Measurements from ENCODE around the gene FLII. TPM values are rescaled to one million over a fixed set of nuclear protein-coding genes. Genes with fewer than 3 reads are reported as not detected.

Gene FLII
- total and polyA plus RNA-seq, 2 of the 13 experiments (the other 11 are each of a cell fraction or from before 2014, with no cell fraction given), result 130 to 303 TPM

DNA sequence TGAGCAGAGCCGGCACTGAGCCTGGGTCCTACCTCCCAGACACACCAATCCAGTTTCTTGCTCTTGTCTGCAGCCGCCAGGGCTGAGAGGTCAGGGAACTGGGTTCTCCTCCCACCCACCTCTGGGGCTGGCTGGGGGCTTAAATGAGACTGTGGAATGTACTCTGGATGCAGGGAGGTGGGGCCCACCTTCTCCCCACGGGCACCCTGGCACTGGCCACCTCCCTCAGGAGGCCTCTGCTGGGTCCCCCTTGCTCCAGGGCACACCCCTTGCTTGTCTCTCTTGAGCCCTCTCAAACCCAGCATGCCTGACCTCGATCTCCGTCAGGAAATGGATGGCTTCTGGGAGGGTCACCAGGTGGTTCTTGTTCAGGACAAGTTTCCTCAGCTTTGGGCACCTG lies 6.4 kb downstream of the FLII start:
- CTCF ChIA-PET (ENCODE audit: low intra/inter-chr PET ratio, low total read pairs), result no interaction called here
- WGBS (ENCODE audit: low lambda C conversion rate), result 93% methylated on average over 2 of the region's 5 CpGs
- Histone ChIP-seq H3K27ac (ENCODE audit: extremely low read length, insufficient read depth, low read length) (no peak overlapping the region), H3K4me2 (ENCODE audit: low read depth, low read length) (no peak overlapping the region), H3K27me3 (ENCODE audit: control insufficient read depth in 1 of 2, insufficient read depth in 2 of 2, low read length in 2 of 2) (no peaks in the 10 kb centered on the region), H3K36me3 (replicated peaks in 1 of 2; ENCODE audit: control insufficient read depth in 1 of 2, insufficient read depth in 2 of 2, low read length in 2 of 2) (peaks cover 35 to 80% of the 10 kb centered on the region in 2 experiments; a peak in 4 of 5 replicates), H3K79me2 (ENCODE audit: insufficient read depth, low read length) (peaks cover 12% of the 10 kb centered on the region), H3K9me3 (ENCODE audit: low read length) (no peaks in the 10 kb centered on the region), H3K4me1 (ENCODE audit: insufficient read depth, low read length) (peaks cover 11% of the 10 kb centered on the region), H3K9ac (ENCODE audit: insufficient read depth, low read depth, low read length) (no peak overlapping the region), H4K20me1 (ENCODE audit: insufficient read depth, low read length) (peaks cover 8% of the 10 kb centered on the region; the same call in 1 of the 2 replicates), H2AFZ (ENCODE audit: low read length) (no peak overlapping the region), H3K4me3 (replicated peaks in 1 of 3; ENCODE audit: insufficient read depth in 1 of 3, low read depth in 2 of 3, low read length in 3 of 3) (no peak overlapping the region)
- POLR2A ChIA-PET, result no interaction called here
- BruUV-seq (replicated peaks), result no TSS peak
- intact Hi-C loops (cut with micrococcal nuclease; ENCODE audit: unreplicated experiment), result no loop called here
- ATAC-seq, result no peak
- FAIRE-seq, result no peak
- DNase-seq (ENCODE audit: low spot score), result no peak
- in situ Hi-C loops (cut with HindIII; ENCODE audit: extremely low pct_ligation_motif_present, low pct_unique_long_range_greater_than_20kb), result no loop called here
- TF ChIP-seq ZC3H13 (CRISPR knock-in tag; IDR thresholded peaks at IDR 0.05) (no peak), KDM4B (CRISPR knock-in tag; IDR thresholded peaks at IDR 0.05) (no peak), ZFP36L2 (CRISPR knock-in tag; IDR thresholded peaks at IDR 0.05) (no peak)
- TF ChIP-seq, protein P1, sequence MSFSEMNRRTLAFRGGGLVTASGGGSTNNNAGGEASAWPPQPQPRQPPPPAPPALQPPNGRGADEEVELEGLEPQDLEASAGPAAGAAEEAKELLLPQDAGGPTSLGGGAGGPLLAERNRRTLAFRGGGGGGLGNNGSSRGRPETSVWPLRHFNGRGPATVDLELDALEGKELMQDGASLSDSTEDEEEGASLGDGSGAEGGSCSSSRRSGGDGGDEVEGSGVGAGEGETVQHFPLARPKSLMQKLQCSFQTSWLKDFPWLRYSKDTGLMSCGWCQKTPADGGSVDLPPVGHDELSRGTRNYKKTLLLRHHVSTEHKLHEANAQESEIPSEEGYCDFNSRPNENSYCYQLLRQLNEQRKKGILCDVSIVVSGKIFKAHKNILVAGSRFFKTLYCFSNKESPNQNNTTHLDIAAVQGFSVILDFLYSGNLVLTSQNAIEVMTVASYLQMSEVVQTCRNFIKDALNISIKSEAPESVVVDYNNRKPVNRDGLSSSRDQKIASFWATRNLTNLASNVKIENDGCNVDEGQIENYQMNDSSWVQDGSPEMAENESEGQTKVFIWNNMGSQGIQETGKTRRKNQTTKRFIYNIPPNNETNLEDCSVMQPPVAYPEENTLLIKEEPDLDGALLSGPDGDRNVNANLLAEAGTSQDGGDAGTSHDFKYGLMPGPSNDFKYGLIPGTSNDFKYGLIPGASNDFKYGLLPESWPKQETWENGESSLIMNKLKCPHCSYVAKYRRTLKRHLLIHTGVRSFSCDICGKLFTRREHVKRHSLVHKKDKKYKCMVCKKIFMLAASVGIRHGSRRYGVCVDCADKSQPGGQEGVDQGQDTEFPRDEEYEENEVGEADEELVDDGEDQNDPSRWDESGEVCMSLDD (CRISPR knock-in tag; IDR thresholded peaks at IDR 0.05; ENCODE audit: borderline replicate concordance), result no peak

DNA sequence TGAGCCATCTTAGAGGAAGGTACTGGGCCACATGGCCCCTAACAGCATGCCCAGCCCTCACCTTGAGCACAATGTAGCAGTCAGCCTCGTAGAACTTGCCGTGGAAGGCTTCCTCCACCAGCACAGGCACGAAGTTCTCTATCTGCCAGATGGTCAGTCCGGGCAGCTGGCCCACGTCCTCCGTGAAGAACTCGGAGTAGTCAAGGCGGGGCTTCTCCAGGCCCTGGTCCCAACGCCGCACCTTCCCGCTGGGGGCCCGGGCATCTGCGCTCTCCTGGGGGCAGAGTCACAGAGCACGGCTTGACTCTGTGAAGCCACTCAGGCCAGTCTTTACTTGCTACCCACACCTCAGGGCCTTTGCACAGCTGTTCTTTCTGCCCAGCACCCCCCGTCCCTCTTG lies 7.3 kb downstream of the FLII start:
- H2AFZ ChIP-seq (ENCODE audit: low read length), result no peak overlapping the region
- no peak for DNase-seq (ENCODE audit: low spot score)
- CTCF ChIA-PET (ENCODE audit: low intra/inter-chr PET ratio, low total read pairs), result no interaction called here
- H3K4me3 ChIP-seq (replicated peaks in 1 of 3; ENCODE audit: insufficient read depth in 1 of 3, low read depth in 2 of 3, low read length in 3 of 3), result no peak overlapping the region
- H3K4me1 ChIP-seq (ENCODE audit: insufficient read depth, low read length), result peaks cover 1% of the 10 kb centered on the region
- no peaks in the 10 kb centered on the region for H3K27me3 ChIP-seq (ENCODE audit: control insufficient read depth in 1 of 2, insufficient read depth in 2 of 2, low read length in 2 of 2)
- no peak overlapping the region for H3K9ac ChIP-seq (ENCODE audit: insufficient read depth, low read depth, low read length)
- H4K20me1 ChIP-seq (ENCODE audit: insufficient read depth, low read length), result no peaks in the 10 kb centered on the region
- WGBS (ENCODE audit: low lambda C conversion rate), result 96% methylated on average over 12 of the region's 15 CpGs
- H3K4me2 ChIP-seq (ENCODE audit: low read depth, low read length), result no peak overlapping the region
- intact Hi-C loops (cut with micrococcal nuclease; ENCODE audit: unreplicated experiment) (no loop called here), in situ Hi-C loops (cut with HindIII; ENCODE audit: extremely low pct_ligation_motif_present, low pct_unique_long_range_greater_than_20kb) (no loop called here)
- POLR2A ChIA-PET, result no interaction called here
- no peak for ATAC-seq
- H3K9me3 ChIP-seq (ENCODE audit: low read length), result no peaks in the 10 kb centered on the region
- no TSS peak for BruUV-seq (replicated peaks)
- H3K27ac ChIP-seq (ENCODE audit: extremely low read length, insufficient read depth, low read length), result no peak overlapping the region
- peaks cover 41 to 84% of the 10 kb centered on the region in 2 experiments for H3K36me3 ChIP-seq (replicated peaks in 1 of 2; ENCODE audit: control insufficient read depth in 1 of 2, insufficient read depth in 2 of 2, low read length in 2 of 2)
- peaks cover 3% of the 10 kb centered on the region for H3K79me2 ChIP-seq (ENCODE audit: insufficient read depth, low read length)
- no peak for FAIRE-seq
- TF ChIP-seq, protein P2, sequence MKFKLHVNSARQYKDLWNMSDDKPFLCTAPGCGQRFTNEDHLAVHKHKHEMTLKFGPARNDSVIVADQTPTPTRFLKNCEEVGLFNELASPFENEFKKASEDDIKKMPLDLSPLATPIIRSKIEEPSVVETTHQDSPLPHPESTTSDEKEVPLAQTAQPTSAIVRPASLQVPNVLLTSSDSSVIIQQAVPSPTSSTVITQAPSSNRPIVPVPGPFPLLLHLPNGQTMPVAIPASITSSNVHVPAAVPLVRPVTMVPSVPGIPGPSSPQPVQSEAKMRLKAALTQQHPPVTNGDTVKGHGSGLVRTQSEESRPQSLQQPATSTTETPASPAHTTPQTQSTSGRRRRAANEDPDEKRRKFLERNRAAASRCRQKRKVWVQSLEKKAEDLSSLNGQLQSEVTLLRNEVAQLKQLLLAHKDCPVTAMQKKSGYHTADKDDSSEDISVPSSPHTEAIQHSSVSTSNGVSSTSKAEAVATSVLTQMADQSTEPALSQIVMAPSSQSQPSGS (CRISPR knock-in tag; IDR thresholded peaks at IDR 0.05), result no peak
- TF ChIP-seq GTF3A (CRISPR knock-in tag; conservative IDR thresholded peaks at IDR 0.05) (no peak), ZEB1 (IDR thresholded peaks at IDR 0.05; ENCODE audit: insufficient replicate concordance, low read depth) (no peak), ZNF839 (CRISPR knock-in tag; IDR thresholded peaks at IDR 0.05; ENCODE audit: borderline replicate concordance) (no peak), RXRA (CRISPR knock-in tag; IDR thresholded peaks at IDR 0.05) (no peak), HCFC1 (IDR thresholded peaks at IDR 0.05; ENCODE audit: low read depth, low read length) (no peak), SNRNP70 (IDR thresholded peaks at IDR 0.05; ENCODE audit: low read depth, low read length) (no peak), MAFK (conservative IDR thresholded peaks at IDR 0.05 in 1 of 2, IDR thresholded peaks at IDR 0.05 in 1 of 2; ENCODE audit: low read length in 2 of 2) (no peak)
- TF ChIP-seq, protein P3, sequence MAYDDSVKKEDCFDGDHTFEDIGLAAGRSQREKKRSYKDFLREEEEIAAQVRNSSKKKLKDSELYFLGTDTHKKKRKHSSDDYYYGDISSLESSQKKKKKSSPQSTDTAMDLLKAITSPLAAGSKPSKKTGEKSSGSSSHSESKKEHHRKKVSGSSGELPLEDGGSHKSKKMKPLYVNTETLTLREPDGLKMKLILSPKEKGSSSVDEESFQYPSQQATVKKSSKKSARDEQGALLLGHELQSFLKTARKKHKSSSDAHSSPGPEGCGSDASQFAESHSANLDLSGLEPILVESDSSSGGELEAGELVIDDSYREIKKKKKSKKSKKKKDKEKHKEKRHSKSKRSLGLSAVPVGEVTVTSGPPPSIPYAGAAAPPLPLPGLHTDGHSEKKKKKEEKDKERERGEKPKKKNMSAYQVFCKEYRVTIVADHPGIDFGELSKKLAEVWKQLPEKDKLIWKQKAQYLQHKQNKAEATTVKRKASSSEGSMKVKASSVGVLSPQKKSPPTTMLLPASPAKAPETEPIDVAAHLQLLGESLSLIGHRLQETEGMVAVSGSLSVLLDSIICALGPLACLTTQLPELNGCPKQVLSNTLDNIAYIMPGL (CRISPR knock-in tag; IDR thresholded peaks at IDR 0.05; ENCODE audit: borderline replicate concordance in 1 of 2, low read depth in 1 of 2), result no peak

Data from HepG2 (cell line).